ENCODE results near the gene DMAP1.

DMAP1 gene

GRCh38 chr1:44256762-44257554, 43.7 kb downstream of the DMAP1 start:
- no peak for DNase-seq

- no peak for DNase-seq
These were observed 45.8 kb downstream of the DMAP1 start for GRCh38 chr1:44259090-44259489.

GRCh38 chr1:44260792-44261170, 47.5 kb downstream of the DMAP1 start:
- no peak for DNase-seq

- DNase-seq: no peak
These were observed 48.0 kb downstream of the DMAP1 start for GRCh38 chr1:44261171-44261817.

- no peak for DNase-seq
These were observed 48.7 kb downstream of the DMAP1 start for GRCh38 chr1:44261962-44262361.

GRCh38 chr1:44262414-44262813, 49.1 kb downstream of the DMAP1 start:
- DNase-seq: no peak

GRCh38 chr1:44262816-44263567, 49.7 kb downstream of the DMAP1 start:
- no peak for DNase-seq

GRCh38 chr1:44263568-44264450, 50.5 kb downstream of the DMAP1 start:
- no peak for DNase-seq

GRCh38 chr1:44264451-44264771, 51.1 kb downstream of the DMAP1 start:
- DNase-seq: no peak

GRCh38 chr1:44265656-44266358, 52.5 kb downstream of the DMAP1 start:
- DNase-seq: no peak

- DNase-seq: no peak
These were observed 53.4 kb downstream of the DMAP1 start for GRCh38 chr1:44266400-44267344.

- DNase-seq: no peak
These were observed 54.2 kb downstream of the DMAP1 start for GRCh38 chr1:44267438-44267837.

- DNase-seq: no peak
These were observed 54.8 kb downstream of the DMAP1 start for GRCh38 chr1:44268054-44268453.
